HFFc6 (cell line): ENCODE data around the gene MS4A12. TPM values are rescaled to one million over a fixed set of nuclear protein-coding genes. Genes with fewer than 3 reads are reported as not detected.

Experiments used
- DNase-seq: peaks from one replicate; pipeline ENCODE4 v3.0.0-alpha.2; 2018
- H3K27ac Mint-ChIP-seq: 2 replicates; pipeline ENCODE4 v1.8.0; 2020; ENCODE audit warnings: mild to moderate bottlenecking, mixed read lengths
- H3K27me3 Mint-ChIP-seq: 2 replicates; pipeline ENCODE4 v1.8.0; 2021; ENCODE audit warnings: mild to moderate bottlenecking, moderate library complexity, mixed read lengths; ENCODE audit not compliant: insufficient read depth
- H3K36me3 Mint-ChIP-seq: 2 replicates; pipeline ENCODE4 v1.8.0; 2021; ENCODE audit warnings: low read depth, mixed read lengths
- H3K4me1 Mint-ChIP-seq: 2 replicates; pipeline ENCODE4 v1.8.0; 2020; ENCODE audit warnings: low read depth, mixed read lengths
- H3K4me3 Mint-ChIP-seq: 2 replicates; pipeline ENCODE4 v1.8.0; 2020; ENCODE audit warnings: mild to moderate bottlenecking, moderate library complexity, mixed read lengths
- H3K9me3 Mint-ChIP-seq: 2 replicates; pipeline ENCODE4 v1.8.0; 2020; ENCODE audit warnings: mild to moderate bottlenecking, mixed read lengths
- total RNA-seq, 6 experiments: library from RNA; stranded (reverse); fragmentation: NEBNext Ultra II Directional; extraction: Animal tissue kit (Norgen Biotek cat#: 25700); gene quantifications; 2 replicates in 1 of 6; 3 replicates in 5 of 6; pipeline ENCODE4 v1.2.3, GENCODE V29; 2021
- TF ChIP-seq, protein P1 (sequence below): fragments of 200-600 bp; sonication (generic); IDR thresholded peaks from 2 replicates; pipeline ENCODE4 v1.5.0; 2021; ENCODE audit warnings: antibody characterized with exemption, mild to moderate bottlenecking

Gene MS4A12
- total RNA-seq, 6 experiments from 2014 or later: 0.18 TPM; not detected in 5

DNA sequence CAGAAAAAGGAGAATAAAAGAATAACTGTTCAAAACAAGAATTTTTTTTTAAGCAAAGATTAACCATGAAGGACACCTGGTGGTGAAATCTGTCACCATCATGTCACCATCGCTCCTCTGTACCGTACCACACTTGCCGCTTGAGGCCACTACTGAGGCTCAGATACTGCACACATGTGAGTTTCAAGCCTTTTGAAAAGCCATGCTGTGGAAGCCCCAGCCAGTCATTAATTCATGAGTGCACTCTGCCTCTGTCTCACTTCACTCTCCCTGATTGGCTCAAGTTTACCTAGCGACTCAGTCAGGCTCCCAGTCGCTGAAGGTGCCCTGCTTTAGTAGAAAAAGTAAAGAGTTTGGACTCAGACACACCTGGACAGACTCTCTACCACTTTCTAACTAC lies 6.6 kb upstream of the MS4A12 start:
- Mint-ChIP-seq H3K9me3 (peaks cover 25% of the 10 kb centered on the region), H3K4me3 (no peak overlapping the region), H3K36me3 (no peaks in the 10 kb centered on the region), H3K27ac (no peak overlapping the region), H3K27me3 (no peaks in the 10 kb centered on the region), H3K4me1 (no peaks in the 10 kb centered on the region)
- DNase-seq: no peak
- TF ChIP-seq, protein P1, sequence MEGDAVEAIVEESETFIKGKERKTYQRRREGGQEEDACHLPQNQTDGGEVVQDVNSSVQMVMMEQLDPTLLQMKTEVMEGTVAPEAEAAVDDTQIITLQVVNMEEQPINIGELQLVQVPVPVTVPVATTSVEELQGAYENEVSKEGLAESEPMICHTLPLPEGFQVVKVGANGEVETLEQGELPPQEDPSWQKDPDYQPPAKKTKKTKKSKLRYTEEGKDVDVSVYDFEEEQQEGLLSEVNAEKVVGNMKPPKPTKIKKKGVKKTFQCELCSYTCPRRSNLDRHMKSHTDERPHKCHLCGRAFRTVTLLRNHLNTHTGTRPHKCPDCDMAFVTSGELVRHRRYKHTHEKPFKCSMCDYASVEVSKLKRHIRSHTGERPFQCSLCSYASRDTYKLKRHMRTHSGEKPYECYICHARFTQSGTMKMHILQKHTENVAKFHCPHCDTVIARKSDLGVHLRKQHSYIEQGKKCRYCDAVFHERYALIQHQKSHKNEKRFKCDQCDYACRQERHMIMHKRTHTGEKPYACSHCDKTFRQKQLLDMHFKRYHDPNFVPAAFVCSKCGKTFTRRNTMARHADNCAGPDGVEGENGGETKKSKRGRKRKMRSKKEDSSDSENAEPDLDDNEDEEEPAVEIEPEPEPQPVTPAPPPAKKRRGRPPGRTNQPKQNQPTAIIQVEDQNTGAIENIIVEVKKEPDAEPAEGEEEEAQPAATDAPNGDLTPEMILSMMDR: peak; percentile 29; the same call in 1 of the 2 replicates

DNA sequence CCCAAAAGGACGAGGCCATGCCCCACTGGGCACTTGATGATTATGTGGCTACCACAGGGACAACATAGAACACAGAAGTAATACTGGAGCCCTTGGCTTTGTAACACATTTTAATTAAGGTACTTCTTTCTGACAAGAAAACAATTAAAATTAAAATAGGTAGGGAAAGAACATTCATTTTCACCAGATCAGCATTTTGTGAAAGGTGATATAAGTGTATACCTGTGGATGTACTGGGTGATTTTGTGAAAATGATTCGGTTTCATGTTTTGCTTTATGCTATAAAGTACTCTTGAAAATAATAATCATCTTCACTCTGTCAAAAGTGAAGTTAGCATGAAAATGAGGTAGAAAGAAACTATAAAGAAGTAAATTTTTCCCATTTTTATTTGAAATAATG lies 876 bp downstream of the MS4A12 start:
- TF ChIP-seq, protein P1: no peak

DNA sequence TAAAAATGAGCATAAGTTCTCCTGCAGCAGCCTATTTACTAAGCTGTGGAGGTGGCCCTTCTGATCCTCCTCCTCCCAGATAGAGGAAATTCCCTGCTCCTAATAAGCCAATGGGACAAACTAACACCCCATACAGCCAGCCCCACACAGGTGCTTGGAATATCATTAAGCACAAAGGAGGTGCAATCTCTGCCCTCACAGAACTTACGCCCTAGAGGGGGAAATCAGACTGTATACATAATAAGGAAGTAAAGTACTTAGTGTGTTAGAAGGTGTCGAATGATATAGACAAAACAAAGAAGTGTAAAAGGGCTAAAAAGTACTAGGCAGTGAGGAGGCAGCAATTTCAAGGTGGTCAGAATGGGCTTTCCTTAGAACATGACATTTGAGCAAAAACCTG lies 5.8 kb downstream of the MS4A12 start:
- Mint-ChIP-seq H3K9me3 (peaks cover 40% of the 10 kb centered on the region), H3K4me1 (no peaks in the 10 kb centered on the region), H3K4me3 (no peak overlapping the region), H3K27ac (no peak overlapping the region), H3K27me3 (peaks cover 2% of the 10 kb centered on the region; the same call in 1 of the 2 replicates), H3K36me3 (no peaks in the 10 kb centered on the region; the same call in 1 of the 2 replicates)
- no peak for DNase-seq
- TF ChIP-seq, protein P1: no peak

More for the DNA sequence above, 876 bp downstream of the MS4A12 start:
- H3K36me3 Mint-ChIP-seq: no peaks in the 10 kb centered on the region
- H3K9me3 Mint-ChIP-seq: peaks cover 20% of the 10 kb centered on the region
- H3K4me1 Mint-ChIP-seq: no peaks in the 10 kb centered on the region
- DNase-seq: no peak
- H3K4me3 Mint-ChIP-seq: no peak overlapping the region
- peaks cover under 1% of the 10 kb centered on the region; the same call in 1 of the 2 replicates for H3K27me3 Mint-ChIP-seq
- H3K27ac Mint-ChIP-seq: no peak overlapping the region

DNA sequence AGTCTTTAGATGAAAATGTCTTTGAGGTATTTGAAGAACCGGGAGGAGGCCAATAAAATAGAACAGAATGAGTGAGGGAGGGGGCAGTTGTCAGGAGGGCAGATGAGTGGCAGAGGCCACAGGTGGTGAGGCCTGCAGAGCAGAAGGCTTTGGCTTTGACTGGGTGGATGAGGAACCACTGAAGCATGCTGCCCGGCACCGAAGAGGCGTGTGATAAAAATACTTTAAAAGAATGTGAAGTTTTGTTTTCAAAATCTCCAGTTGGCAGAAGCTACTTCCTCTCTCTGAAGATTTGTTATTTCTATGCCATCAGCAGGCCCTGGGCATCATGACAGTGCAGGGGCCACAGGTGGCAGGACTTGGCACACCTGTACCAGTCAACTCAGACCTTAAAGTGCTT lies 6.3 kb downstream of the MS4A12 start:
- no peak overlapping the region for H3K27ac Mint-ChIP-seq
- H3K9me3 Mint-ChIP-seq: peaks cover 40% of the 10 kb centered on the region
- no peaks in the 10 kb centered on the region; the same call in 1 of the 2 replicates for H3K36me3 Mint-ChIP-seq
- TF ChIP-seq, protein P1: no peak
- peaks cover 2% of the 10 kb centered on the region; the same call in 1 of the 2 replicates for H3K27me3 Mint-ChIP-seq
- no peaks in the 10 kb centered on the region for H3K4me1 Mint-ChIP-seq
- no peak overlapping the region for H3K4me3 Mint-ChIP-seq
- DNase-seq: no peak

DNA sequence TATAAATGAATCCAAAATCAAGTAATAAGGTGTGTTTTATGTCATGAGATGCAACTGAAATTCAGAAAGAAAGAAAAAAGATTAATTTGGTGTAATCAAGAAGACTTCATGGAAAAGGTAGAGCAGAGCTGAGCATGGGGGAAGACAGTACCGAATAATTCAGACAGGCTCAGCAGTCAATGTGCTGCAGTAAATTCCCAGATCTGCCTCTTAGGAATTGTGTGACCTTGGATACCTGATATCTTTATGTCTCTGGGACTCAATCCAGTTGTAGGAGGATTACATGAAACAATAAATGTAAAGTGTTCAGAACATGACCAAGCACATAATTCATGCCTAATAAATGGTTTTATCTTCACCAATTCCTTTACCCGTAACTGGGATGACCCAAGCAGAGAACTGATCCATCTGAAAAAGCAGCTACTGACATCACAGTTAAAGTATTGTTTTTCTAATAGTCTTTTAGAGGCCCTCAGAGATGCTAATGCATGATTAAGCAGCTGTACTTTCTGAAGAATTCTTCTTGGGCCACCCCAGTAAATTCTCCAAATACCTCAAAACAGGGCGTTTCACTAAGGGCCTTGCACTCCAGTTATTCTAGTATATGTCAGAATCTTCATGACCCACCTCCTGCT lies 7.8 kb downstream of the MS4A12 start:
- Mint-ChIP-seq H3K4me1 (no peaks in the 10 kb centered on the region), H3K9me3 (peaks cover 49% of the 10 kb centered on the region), H3K4me3 (no peak overlapping the region), H3K36me3 (no peaks in the 10 kb centered on the region; the same call in 1 of the 2 replicates), H3K27ac (no peak overlapping the region), H3K27me3 (peaks cover 2% of the 10 kb centered on the region; the same call in 1 of the 2 replicates)
- TF ChIP-seq, protein P1: no peak
- peak; percentile 25 for DNase-seq
